Right forelimb (tissue), 1 donor: ENCODE results near the gene KLHDC8A.
"Not testable (repeated sequence)": the region's sequence is repeated elsewhere in the genome, so short reads cannot be mapped to it uniquely, and the experiment has no call there.

Experiments used
- DNase-seq: peaks from one replicate; pipeline ENCODE4 v3.0.0-alpha.2; 2018

Gene KLHDC8A

DNA sequence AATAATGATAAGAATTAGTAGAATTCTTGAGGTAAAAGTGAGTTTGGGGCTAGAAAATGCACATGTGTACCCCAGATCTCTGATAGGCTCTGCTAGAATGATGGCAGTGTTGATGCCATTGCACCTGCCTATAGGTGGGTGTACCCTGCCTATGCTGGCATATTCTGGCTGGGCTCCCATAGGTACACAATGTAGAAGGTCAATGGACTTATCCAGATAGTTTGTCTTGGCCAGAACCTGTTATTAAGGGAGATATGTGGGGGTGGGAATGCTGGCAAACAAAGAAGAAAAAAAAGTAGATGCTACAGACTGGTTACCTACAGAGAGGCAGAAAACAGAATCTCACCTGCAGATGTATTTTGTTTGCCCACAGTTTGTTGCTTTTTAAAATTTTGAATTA, 14.1 kb upstream of the KLHDC8A start:
- no peak for DNase-seq

DNA sequence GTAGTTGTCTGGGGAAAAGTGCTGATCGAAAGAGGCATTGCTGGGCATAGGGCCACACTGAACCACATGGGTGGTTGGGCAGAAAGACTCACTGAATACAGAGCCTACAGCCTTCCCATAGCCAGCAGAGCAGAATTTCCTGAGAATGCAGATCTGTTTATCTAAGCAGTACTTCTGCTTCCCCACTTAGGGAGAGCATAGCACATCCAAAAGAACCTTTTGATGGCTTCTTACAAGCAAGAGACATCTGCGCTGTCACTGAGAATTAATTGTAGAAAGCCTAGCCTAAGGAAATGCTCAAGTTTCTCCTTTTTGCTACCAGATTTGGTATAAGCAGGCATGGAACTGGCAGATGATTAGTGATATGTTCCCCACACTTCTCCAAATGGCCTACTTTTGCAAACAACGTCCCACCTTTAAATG, 13.0 kb upstream of the KLHDC8A start:
- DNase-seq: no peak

DNA sequence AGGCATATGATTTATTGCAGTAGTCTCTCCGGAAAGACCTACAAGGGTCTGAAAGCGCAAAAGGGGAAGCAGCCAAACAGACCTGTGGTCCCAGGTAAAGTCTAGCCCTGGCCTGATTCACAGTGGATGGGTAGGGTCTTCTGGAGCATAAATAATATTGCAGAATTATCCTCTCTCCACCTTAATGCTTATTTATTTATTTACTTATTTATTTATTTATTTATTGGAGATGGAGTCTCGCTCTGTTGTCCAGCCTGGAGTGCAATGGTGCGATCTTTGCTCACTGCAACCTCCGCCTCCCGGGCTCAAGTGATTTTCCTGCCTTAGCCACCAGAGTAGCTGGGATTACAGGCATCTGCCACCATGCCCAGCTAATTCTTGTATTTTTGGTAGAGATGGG, 11.8 kb upstream of the KLHDC8A start:
- DNase-seq: no peak

DNA sequence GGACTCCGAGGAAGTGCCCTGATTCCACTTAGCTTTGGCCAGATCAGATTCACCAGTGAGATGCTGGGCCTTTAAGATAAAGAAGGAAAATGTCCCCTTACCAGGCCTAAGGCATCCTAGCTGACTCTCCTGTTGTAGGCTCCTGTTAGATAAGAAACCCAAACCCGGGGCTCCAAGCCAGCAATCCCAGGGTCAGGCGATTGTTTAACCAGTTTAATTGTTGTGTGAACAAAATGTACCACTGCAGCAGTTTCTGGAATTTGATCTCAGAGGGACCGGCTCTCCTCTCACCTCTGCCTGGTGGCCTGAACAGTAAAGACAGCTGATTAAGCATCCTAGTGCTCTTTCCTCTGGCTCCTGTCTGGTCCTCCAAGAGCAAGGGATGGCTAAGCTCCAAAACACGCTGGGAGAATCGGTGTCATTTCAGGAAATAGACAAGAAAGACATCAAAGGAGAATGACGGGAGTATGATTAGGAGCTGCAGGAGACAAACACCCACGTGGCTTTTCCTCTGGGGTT, 9.3 kb upstream of the KLHDC8A start:
- no peak for DNase-seq

DNA sequence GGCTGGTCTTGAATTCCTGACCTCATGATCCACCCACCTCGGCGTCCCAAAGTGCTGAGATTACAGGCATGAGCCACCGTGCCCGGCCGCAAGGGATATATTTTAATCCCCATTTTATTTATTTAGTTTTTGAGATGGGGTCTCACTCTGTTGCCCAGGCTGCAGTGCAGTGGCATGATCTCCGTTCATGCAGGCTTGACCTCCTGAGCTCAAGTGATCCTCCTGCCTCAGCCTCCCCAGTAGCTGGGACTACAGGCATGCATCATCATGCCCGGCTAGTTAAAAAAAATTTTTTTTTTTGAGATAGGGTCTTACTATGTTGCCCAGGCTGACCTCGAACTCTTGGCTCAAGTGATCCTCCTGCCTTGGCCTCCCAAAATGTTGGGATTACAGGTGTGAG, 8.4 kb upstream of the KLHDC8A start:
- not testable (repeated sequence) for DNase-seq

DNA sequence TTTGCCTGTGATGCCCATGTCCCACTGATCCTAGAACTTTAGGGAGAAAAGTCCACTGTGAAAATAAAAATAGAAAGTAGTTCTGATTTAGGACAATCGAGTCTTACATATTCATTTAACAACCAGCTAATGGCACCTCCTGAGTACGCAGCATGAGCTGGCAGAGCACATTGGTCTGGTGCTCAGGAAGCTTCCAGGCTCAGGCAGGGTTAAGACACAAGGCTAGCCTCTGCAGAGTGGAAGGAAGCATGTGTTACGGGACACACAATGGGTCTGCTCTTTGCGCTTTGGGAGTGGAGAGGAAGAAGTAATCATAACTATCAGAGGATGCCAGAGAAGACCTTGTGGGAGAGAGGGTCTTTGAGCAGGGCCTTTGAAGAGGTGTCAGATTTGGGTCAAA, 4.2 kb upstream of the KLHDC8A start:
- DNase-seq: no peak

DNA sequence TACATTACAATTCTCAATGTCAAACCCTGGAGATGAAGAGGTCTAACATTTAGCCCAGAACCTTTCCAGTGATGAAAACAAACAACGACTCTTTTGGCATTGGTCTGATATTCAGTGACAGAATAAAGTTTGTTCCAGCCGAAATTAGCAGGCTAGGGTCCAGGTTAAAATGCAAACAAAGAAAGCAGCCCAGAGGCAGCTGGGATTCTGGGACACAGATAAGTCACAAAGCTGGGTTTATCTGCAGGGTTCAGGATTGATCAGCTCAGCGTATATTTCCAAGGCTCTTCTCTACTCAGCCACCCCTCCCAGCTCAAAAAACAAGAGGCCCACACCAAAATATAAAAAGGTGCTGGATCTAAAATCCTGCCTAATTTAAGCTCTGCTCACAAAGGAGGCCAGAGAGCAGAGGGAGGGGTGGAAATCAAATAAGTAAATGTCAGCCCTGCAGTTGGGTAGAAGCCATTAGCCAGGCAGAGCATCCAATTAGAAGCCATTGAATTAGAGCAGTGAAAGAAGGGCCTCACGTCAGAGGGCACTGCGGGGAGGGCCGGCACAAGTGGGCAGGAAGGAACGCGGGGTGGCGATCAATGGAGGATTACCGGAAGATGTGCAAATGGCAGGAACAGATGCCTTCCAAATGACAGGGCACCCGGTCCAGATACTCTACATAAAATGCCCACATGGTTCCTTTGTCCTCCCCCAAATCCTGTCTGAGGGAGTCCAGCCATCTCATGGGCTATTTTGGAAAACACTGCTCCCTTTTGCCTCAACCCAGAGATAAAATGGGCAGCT, 3.2 kb upstream of the KLHDC8A start:
- DNase-seq: no peak

DNA sequence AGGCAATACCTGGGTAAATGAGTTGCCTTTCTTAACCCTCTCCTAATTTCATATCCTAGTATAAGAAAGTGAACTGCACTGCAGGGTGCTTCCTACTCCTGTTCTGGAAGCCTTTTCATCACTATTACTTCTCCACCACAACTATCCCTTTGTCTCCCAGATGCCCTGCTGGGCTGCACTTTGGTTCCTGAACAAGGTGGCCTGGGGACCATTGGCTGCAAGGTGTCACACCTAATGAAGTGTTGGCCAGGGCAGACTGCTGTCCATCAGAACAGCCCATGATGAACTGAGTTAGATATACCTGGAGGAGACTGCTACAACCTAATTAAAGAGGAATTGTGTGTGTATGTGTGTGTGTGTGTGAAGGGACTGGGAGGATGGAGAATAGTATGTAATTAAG, 1.9 kb upstream of the KLHDC8A start:
- DNase-seq: no peak

DNA sequence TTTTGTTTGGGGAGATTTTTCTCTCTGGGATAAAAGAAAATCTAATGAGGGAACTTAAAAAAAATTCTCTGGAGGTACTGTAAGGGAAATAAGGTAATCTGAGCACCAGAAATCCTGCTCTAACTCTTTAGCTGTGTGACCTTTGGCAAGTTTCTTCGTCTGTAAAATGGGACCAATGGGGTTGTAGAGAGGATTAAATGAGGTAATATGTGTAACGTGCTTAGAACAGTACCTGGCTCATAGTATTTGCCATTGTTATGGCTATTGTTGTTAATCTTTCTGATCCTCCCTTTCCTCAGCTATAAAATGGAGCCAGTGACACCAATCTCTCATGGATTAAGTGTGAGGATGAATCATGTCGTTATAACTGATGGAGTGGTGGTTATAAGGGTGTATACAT, 845 bp upstream of the KLHDC8A start:
- DNase-seq: no peak

DNA sequence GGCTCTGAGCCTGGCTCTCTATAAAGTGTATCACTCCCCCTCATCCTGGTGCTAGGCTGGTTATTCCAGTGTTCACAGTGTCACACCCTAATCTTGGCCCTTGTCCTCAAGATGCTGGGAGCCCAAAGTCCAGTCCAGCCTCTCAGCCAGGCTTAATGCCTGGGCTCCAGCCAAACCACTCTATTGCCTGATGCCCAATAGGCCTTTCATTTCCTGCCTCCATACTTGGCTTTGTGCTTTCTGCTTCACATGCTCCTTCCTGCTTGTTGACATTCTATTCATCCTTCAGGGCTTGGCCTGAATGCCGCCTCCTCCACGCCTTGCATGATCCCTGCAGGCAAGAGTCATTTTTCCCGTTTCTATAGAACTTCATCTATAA, 1.7 kb downstream of the KLHDC8A start:
- no peak for DNase-seq

DNA sequence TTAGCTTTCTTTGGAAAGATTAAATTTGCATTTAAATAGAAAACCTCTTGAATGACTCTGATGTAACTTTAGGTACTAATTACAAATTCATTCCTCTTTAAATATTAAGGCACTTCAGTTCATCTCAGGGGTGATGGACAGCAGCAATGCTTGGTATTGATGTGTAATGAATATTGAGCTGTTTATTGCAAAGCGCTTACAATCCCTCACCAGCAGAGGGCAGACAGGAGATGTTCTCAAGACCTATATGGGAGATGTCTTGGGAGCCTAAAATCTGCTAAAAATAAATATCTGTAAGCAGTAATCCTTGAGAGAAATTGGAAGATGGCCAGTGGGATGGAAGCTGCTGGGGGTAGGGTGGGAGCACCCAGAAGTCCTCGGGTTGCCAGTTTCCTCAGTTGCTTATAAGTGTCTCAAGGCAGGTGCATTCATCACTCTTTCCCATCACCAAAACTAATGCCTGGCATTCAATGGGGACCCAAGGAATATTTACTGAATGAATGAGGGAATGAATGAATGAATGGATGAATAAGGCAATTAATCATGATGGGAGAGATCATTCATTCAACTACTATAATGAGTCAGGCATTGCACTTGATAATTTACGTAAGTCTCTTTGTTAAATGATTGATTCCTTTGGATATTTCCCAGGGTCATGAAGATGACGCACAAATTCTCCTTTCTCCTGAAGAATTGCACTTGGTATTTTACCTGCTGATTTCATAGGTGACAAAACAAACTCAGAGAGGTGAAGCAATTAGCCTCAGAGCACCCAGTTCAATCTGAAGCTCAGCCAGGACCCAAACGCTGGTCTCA, 2.3 kb downstream of the KLHDC8A start:
- DNase-seq: peak; percentile 65

DNA sequence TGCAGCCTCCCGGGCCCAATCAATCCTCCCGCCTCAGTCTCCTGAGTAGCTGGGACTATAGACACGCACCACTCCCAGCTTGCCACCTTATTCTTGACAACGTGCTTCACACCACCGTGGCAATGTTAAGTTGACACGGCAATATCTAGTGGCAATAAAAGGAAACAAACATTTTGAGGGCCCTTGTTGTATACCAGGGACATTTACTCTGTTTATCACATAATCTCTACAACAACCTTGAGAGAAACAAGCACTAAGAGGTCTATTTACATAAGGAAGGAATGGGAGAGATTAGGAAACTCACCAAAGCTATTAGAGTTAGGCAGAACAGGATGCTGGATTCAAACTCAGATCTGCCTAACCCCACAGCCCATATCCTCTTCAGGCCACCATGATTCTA, 3.1 kb downstream of the KLHDC8A start:
- no peak for DNase-seq

DNA sequence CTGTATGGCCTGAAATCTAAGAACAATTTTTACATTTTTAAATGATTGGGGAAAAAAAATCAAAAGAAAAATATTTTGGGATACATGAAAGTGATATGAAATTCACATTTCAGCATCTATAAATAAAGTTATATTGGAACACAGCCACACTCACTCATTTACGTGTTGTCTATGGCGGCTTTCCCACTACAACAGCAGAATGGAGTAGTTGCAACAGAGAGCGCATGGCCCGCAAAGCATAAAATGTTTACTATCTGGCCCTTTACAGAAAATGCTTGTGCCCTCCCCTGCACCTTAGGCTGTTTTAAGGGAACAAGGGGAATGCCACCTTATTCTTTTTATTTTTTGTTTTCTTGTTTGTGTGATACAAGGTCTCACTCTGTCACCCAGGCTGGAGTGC, 3.5 kb downstream of the KLHDC8A start:
- no peak for DNase-seq

DNA sequence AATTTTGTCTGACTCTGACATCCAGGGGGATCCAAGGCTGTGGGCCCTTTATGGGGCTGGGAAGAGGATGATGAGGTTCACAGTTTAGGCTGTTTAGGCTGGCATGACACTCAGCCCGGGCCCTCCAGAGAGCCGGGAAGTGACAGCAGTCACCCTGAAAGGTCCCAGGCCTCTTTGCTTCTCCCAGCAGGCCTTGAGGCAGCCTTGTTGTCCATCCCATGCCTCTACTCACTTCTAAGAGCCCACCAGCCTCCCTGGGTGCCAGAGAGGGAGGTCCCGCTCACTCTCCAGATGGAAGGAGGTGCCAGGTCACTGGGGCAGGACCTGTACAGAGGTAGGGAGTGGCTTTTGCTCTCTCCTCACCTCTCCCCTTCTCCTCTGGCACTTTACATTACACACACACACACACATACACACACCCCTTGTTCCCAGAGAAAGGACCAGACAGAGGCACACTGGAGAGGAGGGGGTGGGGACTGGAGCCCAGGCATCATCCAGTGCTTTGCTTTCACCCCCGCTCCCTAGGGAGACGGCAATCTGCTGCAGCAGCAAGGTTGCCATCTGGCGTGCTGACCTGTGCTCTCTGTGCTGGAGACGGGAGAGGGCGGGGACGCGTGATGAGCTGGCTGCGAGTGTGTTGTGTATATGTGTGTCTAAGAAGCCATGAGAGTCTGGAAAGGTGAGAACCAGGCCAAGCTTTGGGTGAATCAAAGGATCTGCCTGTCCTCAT, 4.6 kb downstream of the KLHDC8A start:
- no peak for DNase-seq

DNA sequence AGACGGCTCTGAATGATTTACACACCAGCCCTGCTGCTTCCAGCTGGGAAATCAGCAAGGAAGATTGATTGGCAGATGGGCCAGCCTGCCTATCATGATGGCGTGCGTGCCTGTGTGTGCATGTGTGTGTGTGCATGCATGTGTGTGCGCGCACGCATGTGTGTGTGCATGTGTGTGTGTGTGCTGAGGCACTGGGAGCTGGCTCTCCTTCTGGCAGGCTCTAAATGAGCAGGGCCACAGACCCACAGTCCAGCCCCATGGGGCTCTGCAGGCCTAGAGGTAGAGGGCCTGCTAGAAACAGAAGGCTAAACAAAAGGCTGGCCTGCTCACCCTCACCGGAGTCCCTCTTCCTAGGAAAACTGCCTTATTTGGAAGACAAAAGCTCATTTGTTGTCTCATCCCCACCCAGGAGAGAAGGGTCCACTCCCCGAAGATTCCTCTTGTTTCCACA, 6.0 kb downstream of the KLHDC8A start:
- no peak for DNase-seq

DNA sequence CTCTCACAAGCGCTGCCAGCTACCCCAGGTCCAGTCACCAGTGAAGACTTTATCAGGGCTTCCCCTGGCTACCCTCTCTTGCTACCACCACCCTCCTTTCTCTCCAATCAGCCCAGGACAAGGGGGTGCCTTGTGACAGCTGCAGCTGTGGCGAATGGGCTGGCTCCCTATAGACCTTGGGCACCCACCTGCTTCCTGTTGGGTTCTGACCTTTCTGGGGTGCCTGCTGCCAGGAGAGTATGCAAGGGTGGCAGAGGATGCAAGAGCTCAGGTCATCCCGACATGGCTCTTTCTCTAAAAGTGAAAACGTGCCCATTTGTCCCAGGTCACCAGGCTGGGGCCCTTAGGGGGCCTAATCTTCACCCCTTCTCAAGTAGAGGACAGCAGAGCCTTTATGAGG, 6.6 kb downstream of the KLHDC8A start:
- no peak for DNase-seq

DNA sequence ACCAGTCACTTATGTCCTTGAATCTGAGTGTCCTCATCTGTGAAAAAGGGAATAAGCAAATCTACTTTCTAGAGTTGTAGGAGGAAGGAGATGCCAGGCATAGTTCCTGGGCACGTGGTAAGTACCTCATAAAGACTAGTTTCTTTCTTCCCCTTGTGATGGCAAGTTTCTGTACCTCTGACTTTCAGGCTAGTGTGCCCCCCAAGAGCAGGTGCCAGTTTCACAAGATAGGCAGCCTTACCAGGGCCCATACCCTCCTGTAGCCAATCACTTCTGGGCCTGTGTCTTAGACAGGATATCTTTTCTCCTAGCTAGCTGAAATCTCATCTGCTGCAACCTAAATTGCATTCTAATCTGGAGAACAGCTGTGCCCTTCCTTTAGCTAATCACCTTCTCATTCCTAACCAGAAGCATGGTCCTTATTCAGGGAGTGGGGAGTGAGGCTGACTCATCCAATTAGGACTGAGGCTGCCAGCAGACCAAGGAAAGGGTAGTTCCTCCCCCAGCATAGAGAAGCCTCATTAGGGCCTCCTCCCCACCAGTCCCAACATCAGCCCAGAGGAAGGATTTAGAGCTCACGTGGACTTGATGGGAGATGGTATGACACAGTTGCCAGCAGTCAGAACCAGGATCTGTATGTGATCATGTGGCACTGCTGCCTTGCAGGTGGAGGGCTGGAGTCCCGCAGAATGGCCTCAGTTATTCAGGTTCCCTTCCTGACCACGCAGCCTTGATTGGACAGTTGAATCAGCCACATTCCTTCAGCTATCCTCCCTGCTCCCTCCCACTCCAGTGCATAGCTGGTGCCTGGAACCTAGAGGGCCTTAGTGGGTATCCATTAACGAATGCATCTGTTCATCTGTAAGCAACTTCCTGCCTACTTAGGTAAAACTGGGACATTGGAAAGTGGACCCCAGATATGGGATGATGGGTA, 7.9 kb downstream of the KLHDC8A start:
- DNase-seq: no peak

DNA sequence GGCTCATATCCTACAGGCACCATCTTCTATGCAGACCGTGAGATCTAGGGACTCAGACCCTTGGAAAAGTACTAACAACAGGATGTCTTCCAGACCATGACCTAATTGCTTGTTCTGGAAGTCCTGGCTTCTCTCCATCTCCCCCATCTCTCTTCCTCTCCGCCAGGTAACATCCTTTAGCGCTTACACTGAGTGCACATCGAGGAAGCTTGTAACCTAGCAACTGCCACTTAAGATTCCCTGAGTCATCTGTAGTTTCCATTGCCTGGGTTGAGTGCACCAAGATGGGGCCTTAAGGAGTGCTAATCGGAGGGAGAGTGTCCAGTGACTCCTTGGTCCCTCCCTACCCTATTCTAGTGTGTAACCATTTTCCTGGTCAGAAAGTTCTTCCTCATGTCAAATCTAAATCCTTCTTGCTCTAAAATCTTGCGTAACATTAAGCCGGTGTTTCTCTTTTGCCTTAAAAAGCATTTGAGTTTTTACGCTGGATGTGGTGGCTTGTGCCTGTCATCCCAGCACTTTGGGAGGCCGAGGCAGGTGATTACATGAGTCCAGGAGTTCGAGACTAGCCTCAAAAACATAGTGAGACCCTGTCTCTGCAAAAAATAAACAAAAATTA, 9.7 kb downstream of the KLHDC8A start:
- no peak for DNase-seq

DNA sequence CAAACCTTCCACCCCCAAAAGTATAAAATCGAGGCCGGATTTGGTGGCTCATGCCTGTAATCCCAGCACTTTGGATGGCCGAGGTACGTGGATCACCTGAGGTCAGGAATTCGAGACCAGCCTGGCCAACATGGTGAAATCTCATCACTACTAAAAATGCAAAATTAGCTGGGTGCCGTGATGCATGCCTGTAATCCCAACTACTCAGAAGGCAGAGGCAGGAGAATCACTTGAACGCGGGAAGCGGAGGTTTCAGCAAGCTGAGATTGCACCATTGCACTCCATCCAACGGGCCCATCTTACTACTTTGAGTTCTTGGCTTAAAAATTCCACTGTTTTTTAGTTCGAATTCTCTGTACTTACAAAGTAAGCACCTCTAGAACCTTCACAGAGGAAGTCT, 11.0 kb downstream of the KLHDC8A start:
- DNase-seq: no peak

DNA sequence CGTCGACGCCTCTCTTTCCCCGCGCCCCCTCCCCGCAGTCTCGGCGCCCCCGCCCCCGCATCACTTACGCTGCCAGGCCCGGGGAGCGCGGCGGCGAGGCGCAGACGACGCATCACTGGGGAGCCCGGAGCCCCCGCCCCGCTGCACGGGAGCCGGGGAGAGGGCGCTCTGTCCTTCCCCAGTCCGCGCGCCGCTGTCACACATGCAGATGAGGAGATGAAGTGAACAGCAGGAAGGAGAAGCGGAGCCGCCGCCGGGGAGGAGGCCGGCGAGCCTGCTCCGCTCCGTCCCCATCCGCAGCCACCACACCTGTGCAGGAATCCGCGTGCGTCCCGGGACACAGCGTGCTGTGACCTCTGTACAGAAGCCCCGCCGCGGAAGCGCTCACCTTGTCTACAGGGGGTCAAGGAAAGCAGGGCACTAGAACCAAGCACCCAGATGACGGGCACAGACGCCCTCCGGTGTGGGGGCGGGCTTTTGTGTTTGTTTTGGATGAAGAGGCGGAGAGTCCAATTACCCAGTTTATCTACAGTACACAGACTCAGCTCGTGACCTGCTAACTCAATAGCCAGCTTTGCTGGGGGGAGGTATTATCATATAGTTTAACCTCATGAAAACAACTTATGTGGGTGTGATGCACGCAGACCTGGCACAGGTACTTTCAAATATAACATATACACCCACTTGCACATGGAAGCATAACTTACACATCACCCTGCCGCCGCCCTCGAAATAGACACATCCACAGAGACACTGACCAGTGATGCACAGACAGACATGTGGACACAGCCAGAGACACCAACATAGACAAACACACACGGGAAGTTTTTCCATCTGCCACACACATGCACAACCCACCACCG, 12.4 kb downstream of the KLHDC8A start:
- DNase-seq: no peak
